Uterus (tissue), 4 donors: ENCODE data around the gene TCTN3. TPM values are rescaled to one million over a fixed set of nuclear protein-coding genes. Genes with fewer than 3 reads are reported as not detected.
"Not testable (repeated sequence)": the region's sequence is repeated elsewhere in the genome, so short reads cannot be mapped to it uniquely, and the experiment has no call there.

Source experiments
- DNase-seq, 2 donors: peaks; one replicate each; pipeline ENCODE4 v3.0.0-alpha.2; 2019 to 2020
- H3K27ac ChIP-seq, 2 donors: fragments of 200-600 bp; sonication (generic); 1 replicate in 1 of 2; 2 replicates in 1 of 2; pipeline ENCODE4 v1.5.1; 2016 to 2018
- H3K27me3 ChIP-seq, 2 donors: fragments of 200-600 bp; sonication (generic); one replicate each; pipeline ENCODE4 v1.5.1; 2018 to 2019; ENCODE audit warnings: control low read depth in 1 of 2
- H3K36me3 ChIP-seq, 2 donors: fragments of 200-600 bp; sonication (generic); one replicate each; pipeline ENCODE4 v1.5.1; 2019; ENCODE audit warnings: control low read depth in 1 of 2
- H3K4me1 ChIP-seq, 2 donors: fragments of 200-600 bp; sonication (generic); one replicate each; pipeline ENCODE4 v1.5.1; 2018 to 2019; ENCODE audit warnings: control low read depth in 1 of 2
- H3K4me3 ChIP-seq, 2 donors: fragments of 200-600 bp; sonication (generic); 1 replicate in 1 of 2; 2 replicates in 1 of 2; pipeline ENCODE4 v1.5.1; 2018 to 2019; ENCODE audit warnings: mild to moderate bottlenecking in 1 of 2
- H3K9me3 ChIP-seq, 2 donors: fragments of 200-600 bp; sonication (generic); one replicate each; pipeline ENCODE4 v1.5.1; 2019; ENCODE audit warnings: control low read depth in 1 of 2
- POLR2A ChIP-seq, 2 donors: fragments of 450-650 bp; IDR thresholded peaks; one replicate each; pipeline ENCODE4 v1.6.1; 2016; ENCODE audit warnings: antibody characterized with exemption in 2 of 2, mild to moderate bottlenecking in 1 of 2, moderate library complexity in 1 of 2
- intact Hi-C: fragments of 100-400 bp; cut with DNase I; formaldehyde crosslinking; loops from one replicate; pipeline ENCODE4 v1.15.1; 2023; ENCODE audit warnings: low total_unique reads
- total RNA-seq, 4 donors: library from RNA; depleted of rRNA in 3 of 4; stranded (reverse); fragments of >200 nt in 3 of 4; gene quantifications; one replicate each; pipeline versions ENCODE4 v1.1.0 to v1.2.4, GENCODE V29; 2014 to 2023
- TF ChIP-seq, protein P1 (sequence below), 4 experiments: fragments of 200-600 bp in 2 of 4; fragments of 450-650 bp in 2 of 4; sonication (generic) in 2 of 4; IDR thresholded peaks; one replicate each; pipeline ENCODE4 v1.5.1; 2016 to 2019; ENCODE audit warnings: antibody characterized with exemption in 4 of 4, mild to moderate bottlenecking in 2 of 4, moderate library complexity in 1 of 4
- donor health status: DM: yes; HTN: yes; CAD: no.

The TCTN3 gene
- total RNA-seq, 4 donors from 2014 or later = 27.6 to 41.9 (median 30.6) TPM

DNA sequence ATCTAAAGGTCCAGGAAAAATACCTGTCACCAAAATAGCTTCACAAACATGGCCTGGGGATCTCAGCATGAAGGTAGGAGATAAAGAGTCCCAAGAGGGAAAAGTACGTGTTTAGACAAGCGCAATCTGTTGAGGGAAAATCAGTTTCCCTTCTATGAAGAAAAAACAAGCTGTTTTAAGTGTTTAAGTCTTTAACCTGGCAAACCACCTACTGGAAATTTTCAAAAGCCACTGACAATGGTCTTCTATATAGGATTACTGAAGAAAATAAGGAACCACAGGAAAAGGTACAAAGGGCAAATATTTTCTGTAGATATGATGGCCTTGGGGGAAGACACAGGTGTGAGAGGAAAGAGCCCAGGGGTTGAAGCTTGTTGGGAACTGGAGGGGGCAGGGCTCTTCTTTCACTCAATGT lies 58.4 kb downstream of the TCTN3 start:
- no peaks in the 10 kb centered on the region for H3K4me1 ChIP-seq
- no peaks in the 10 kb centered on the region for H3K36me3 ChIP-seq
- intact Hi-C loops = no loop called here

DNA sequence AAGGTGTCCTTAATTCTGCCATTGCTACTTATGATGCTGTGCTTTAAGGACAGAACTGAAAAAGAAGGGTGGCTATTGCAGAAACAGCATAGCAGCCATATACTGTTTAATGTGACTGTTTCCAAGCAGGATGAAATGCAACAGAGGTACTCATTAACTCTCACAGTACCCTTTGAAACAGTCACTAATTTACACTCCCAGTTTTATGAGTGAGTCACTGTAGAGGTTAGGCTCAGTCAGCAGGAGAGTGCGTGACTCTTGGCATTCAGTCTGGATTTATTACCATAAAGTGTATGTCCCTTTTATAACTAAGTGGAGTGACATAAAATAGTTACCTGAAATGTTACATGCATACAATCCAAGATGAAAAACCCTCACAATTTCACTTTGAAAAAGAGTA lies 64.9 kb downstream of the TCTN3 start:
- Histone ChIP-seq H3K27ac (no peak overlapping the region), H3K36me3 (no peaks in the 10 kb centered on the region), H3K27me3 (no peaks in the 10 kb centered on the region), H3K4me3 (no peak overlapping the region), H3K4me1 (no peaks in the 10 kb centered on the region), H3K9me3 (no peaks in the 10 kb centered on the region)
- no peak for TF ChIP-seq POLR2A (IDR thresholded peaks at IDR 0.05)
- TF ChIP-seq, protein P1, sequence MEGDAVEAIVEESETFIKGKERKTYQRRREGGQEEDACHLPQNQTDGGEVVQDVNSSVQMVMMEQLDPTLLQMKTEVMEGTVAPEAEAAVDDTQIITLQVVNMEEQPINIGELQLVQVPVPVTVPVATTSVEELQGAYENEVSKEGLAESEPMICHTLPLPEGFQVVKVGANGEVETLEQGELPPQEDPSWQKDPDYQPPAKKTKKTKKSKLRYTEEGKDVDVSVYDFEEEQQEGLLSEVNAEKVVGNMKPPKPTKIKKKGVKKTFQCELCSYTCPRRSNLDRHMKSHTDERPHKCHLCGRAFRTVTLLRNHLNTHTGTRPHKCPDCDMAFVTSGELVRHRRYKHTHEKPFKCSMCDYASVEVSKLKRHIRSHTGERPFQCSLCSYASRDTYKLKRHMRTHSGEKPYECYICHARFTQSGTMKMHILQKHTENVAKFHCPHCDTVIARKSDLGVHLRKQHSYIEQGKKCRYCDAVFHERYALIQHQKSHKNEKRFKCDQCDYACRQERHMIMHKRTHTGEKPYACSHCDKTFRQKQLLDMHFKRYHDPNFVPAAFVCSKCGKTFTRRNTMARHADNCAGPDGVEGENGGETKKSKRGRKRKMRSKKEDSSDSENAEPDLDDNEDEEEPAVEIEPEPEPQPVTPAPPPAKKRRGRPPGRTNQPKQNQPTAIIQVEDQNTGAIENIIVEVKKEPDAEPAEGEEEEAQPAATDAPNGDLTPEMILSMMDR (IDR thresholded peaks at IDR 0.05) = no peak
- no peak for DNase-seq
- intact Hi-C loops = no loop called here

More for the DNA sequence above, 58.4 kb downstream of the TCTN3 start:
- no peak for DNase-seq
- H3K27me3 ChIP-seq = no peaks in the 10 kb centered on the region
- no peak overlapping the region for H3K27ac ChIP-seq
- no peak overlapping the region for H3K4me3 ChIP-seq
- TF ChIP-seq POLR2A (IDR thresholded peaks at IDR 0.05) = no peak
- TF ChIP-seq, protein P1 (IDR thresholded peaks at IDR 0.05) = no peak
- no peaks in the 10 kb centered on the region for H3K9me3 ChIP-seq

GRCh38 chr10:95626500-95626899 lies 67.2 kb downstream of the TCTN3 start:
- DNase-seq = no peak
- Histone ChIP-seq H3K9me3 (no peaks in the 10 kb centered on the region), H3K36me3 (no peaks in the 10 kb centered on the region), H3K27me3 (no peaks in the 10 kb centered on the region), H3K4me3 (no peak overlapping the region), H3K27ac (no peak overlapping the region), H3K4me1 (no peaks in the 10 kb centered on the region)
- TF ChIP-seq, protein P1 (IDR thresholded peaks at IDR 0.05) = no peak
- TF ChIP-seq POLR2A (IDR thresholded peaks at IDR 0.05) = no peak
- intact Hi-C loops = no loop called here

GRCh38 chr10:95620415-95620814 lies 73.3 kb downstream of the TCTN3 start:
- H3K4me1 ChIP-seq, H3K27ac ChIP-seq, H3K36me3 ChIP-seq, H3K9me3 ChIP-seq, intact Hi-C loops, H3K27me3 ChIP-seq, H3K4me3 ChIP-seq, DNase-seq: not testable (repeated sequence)

DNA sequence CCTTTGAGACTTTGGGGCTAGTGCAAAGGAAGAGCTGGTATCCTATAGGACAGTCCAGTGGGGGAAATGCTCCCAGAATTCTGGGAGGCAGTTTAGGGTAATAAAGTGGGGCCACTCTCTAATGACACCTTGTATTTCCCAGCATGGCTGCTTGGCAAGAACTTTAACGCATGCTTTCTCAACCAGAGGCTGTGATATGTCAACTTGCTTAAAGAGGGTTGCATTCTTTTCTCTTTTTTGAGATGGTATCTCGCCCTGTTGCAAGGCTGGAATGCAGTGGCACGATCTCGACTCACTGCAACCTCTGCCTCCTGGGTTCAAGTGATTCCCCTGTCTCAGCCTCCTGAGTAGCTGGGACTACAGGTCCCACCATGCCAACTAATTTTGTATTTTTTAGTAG lies 75.6 kb downstream of the TCTN3 start:
- Histone ChIP-seq H3K27me3 (no peaks in the 10 kb centered on the region), H3K36me3 (no peaks in the 10 kb centered on the region), H3K9me3 (no peaks in the 10 kb centered on the region), H3K27ac (no peak overlapping the region), H3K4me3 (no peak overlapping the region), H3K4me1 (no peaks in the 10 kb centered on the region)
- intact Hi-C loops = no loop called here
- DNase-seq = no peak
- no peak for TF ChIP-seq POLR2A (IDR thresholded peaks at IDR 0.05)
- TF ChIP-seq, protein P1 (IDR thresholded peaks at IDR 0.05) = no peak

DNA sequence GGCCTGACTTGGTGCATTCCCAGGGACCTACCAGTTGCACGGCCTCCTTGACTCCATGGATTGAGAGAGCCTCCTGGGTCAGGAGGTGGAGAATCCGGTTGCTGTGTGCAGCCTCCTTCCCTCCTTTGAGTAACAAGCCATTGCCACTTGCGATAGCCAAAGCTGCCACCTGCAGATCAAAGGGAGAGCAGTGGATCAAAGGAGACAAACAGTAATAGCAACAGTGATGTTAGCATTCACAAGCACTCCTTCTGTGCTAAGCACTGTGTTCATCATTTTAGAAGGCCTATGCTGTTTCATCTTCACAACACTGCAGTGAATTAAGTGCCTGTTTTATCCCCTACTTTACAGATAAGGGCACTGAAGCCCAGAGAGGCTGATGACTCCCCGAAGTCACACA lies 77.3 kb downstream of the TCTN3 start:
- H3K27ac ChIP-seq = no peak overlapping the region
- H3K27me3 ChIP-seq = no peaks in the 10 kb centered on the region
- DNase-seq = no peak
- no peaks in the 10 kb centered on the region for H3K36me3 ChIP-seq
- no peaks in the 10 kb centered on the region for H3K4me1 ChIP-seq
- no peaks in the 10 kb centered on the region for H3K9me3 ChIP-seq
- intact Hi-C loops = no loop called here
- no peak for TF ChIP-seq POLR2A (IDR thresholded peaks at IDR 0.05)
- TF ChIP-seq, protein P1 (IDR thresholded peaks at IDR 0.05) = no peak
- no peak overlapping the region for H3K4me3 ChIP-seq
